T-helper 2 cell treated with Interferon-gamma antibody and Interleukin-4, amounts not matched to agents 5 μg/mL and 100 μg/mL, for 36 hours (primary cell): ENCODE data around the gene SPATA20.

ENCODE experiments used
- DNase-seq: peaks from one replicate; pipeline ENCODE4 v3.0.0; 2021; ENCODE audit warnings: low spot score
- H3K27ac Mint-ChIP-seq: one replicate; pipeline ENCODE4 v1.8.0; 2021; ENCODE audit warnings: mild to moderate bottlenecking, mixed read lengths
- H3K27me3 Mint-ChIP-seq: one replicate; pipeline ENCODE4 v1.8.0; 2021; ENCODE audit warnings: low read depth, mixed read lengths
- H3K36me3 Mint-ChIP-seq: one replicate; pipeline ENCODE4 v1.8.0; 2021; ENCODE audit warnings: low read depth, mixed read lengths
- H3K4me1 Mint-ChIP-seq: one replicate; pipeline ENCODE4 v1.8.0; 2021; ENCODE audit warnings: low read depth, mixed read lengths
- H3K4me3 Mint-ChIP-seq: one replicate; pipeline ENCODE4 v1.8.0; 2022; ENCODE audit warnings: mild to moderate bottlenecking, moderate library complexity, mixed read lengths
- H3K9me3 Mint-ChIP-seq: one replicate; pipeline ENCODE4 v1.8.0; 2021; ENCODE audit warnings: mixed read lengths

SPATA20 gene

GRCh38 chr17:50551433-50551815 is 4.5 kb downstream of the SPATA20 start:
- peaks cover 4% of the 10 kb centered on the region for H3K4me1 Mint-ChIP-seq
- no peaks in the 10 kb centered on the region for H3K36me3 Mint-ChIP-seq
- H3K27ac Mint-ChIP-seq, result no peak overlapping the region
- peaks cover 4% of the 10 kb centered on the region for H3K27me3 Mint-ChIP-seq
- H3K9me3 Mint-ChIP-seq, result no peaks in the 10 kb centered on the region
- H3K4me3 Mint-ChIP-seq, result no peak overlapping the region
- no peak for DNase-seq

- no peak overlapping the region for H3K4me3 Mint-ChIP-seq
- H3K9me3 Mint-ChIP-seq, result no peaks in the 10 kb centered on the region
- H3K27me3 Mint-ChIP-seq, result peaks cover under 1% of the 10 kb centered on the region
- no peak for DNase-seq
- H3K4me1 Mint-ChIP-seq, result peaks cover 2% of the 10 kb centered on the region
- no peak overlapping the region for H3K27ac Mint-ChIP-seq
- H3K36me3 Mint-ChIP-seq, result no peaks in the 10 kb centered on the region
These were observed 4.9 kb downstream of the SPATA20 start for GRCh38 chr17:50551884-50552283.

GRCh38 chr17:50554201-50554600 is 7.2 kb downstream of the SPATA20 start:
- no peak for DNase-seq
- Mint-ChIP-seq H3K27ac (no peak overlapping the region), H3K36me3 (no peaks in the 10 kb centered on the region), H3K4me1 (no peaks in the 10 kb centered on the region), H3K27me3 (peaks cover 20% of the 10 kb centered on the region), H3K4me3 (no peak overlapping the region), H3K9me3 (no peaks in the 10 kb centered on the region)

- H3K27me3 Mint-ChIP-seq, result peaks cover 31% of the 10 kb centered on the region
- no peak overlapping the region for H3K4me3 Mint-ChIP-seq
- no peaks in the 10 kb centered on the region for H3K36me3 Mint-ChIP-seq
- H3K4me1 Mint-ChIP-seq, result peaks cover 3% of the 10 kb centered on the region
- no peak for DNase-seq
- no peak overlapping the region for H3K27ac Mint-ChIP-seq
- H3K9me3 Mint-ChIP-seq, result no peaks in the 10 kb centered on the region
These were observed 9.8 kb downstream of the SPATA20 start for GRCh38 chr17:50556803-50557202.

GRCh38 chr17:50557630-50558029 is 10.7 kb downstream of the SPATA20 start:
- Mint-ChIP-seq H3K4me1 (peaks cover 8% of the 10 kb centered on the region), H3K27me3 (peaks cover 38% of the 10 kb centered on the region), H3K4me3 (no peak overlapping the region), H3K36me3 (no peaks in the 10 kb centered on the region), H3K27ac (no peak overlapping the region), H3K9me3 (no peaks in the 10 kb centered on the region)
- no peak for DNase-seq

GRCh38 chr17:50558091-50558490 is 11.1 kb downstream of the SPATA20 start:
- H3K4me3 Mint-ChIP-seq, result no peak overlapping the region
- H3K27me3 Mint-ChIP-seq, result peaks cover 43% of the 10 kb centered on the region
- H3K9me3 Mint-ChIP-seq, result no peaks in the 10 kb centered on the region
- DNase-seq, result no peak
- no peak overlapping the region for H3K27ac Mint-ChIP-seq
- peaks cover 8% of the 10 kb centered on the region for H3K4me1 Mint-ChIP-seq
- no peaks in the 10 kb centered on the region for H3K36me3 Mint-ChIP-seq

GRCh38 chr17:50558581-50558940 is 11.6 kb downstream of the SPATA20 start:
- H3K27me3 Mint-ChIP-seq, result peaks cover 47% of the 10 kb centered on the region
- H3K27ac Mint-ChIP-seq, result no peak overlapping the region
- no peaks in the 10 kb centered on the region for H3K36me3 Mint-ChIP-seq
- peak overlapping the region; percentile 24 for H3K4me3 Mint-ChIP-seq
- no peak for DNase-seq
- H3K4me1 Mint-ChIP-seq, result peaks cover 8% of the 10 kb centered on the region
- H3K9me3 Mint-ChIP-seq, result no peaks in the 10 kb centered on the region

GRCh38 chr17:50558941-50559614 is 12.1 kb downstream of the SPATA20 start:
- Mint-ChIP-seq H3K9me3 (no peaks in the 10 kb centered on the region), H3K27ac (no peak overlapping the region), H3K4me1 (peaks cover 8% of the 10 kb centered on the region), H3K27me3 (peaks cover 53% of the 10 kb centered on the region), H3K4me3 (peak overlapping the region; percentile 24), H3K36me3 (no peaks in the 10 kb centered on the region)
- no peak for DNase-seq

- peak; percentile 26 for DNase-seq
- no peaks in the 10 kb centered on the region for H3K36me3 Mint-ChIP-seq
- H3K27ac Mint-ChIP-seq, result no peak overlapping the region
- H3K4me3 Mint-ChIP-seq, result peak overlapping the region; percentile 76
- H3K9me3 Mint-ChIP-seq, result no peaks in the 10 kb centered on the region
- H3K27me3 Mint-ChIP-seq, result peaks cover 57% of the 10 kb centered on the region
- H3K4me1 Mint-ChIP-seq, result peaks cover 8% of the 10 kb centered on the region
These were observed 12.8 kb downstream of the SPATA20 start for GRCh38 chr17:50559674-50560184.

- H3K4me3 Mint-ChIP-seq, result peak within 1 kb of the TSS; percentile 76
- no peaks in the 10 kb centered on the region for H3K9me3 Mint-ChIP-seq
- no peak within 1 kb of the TSS for H3K27ac Mint-ChIP-seq
- H3K36me3 Mint-ChIP-seq, result no peaks in the 10 kb centered on the region
- peak; percentile 89 for DNase-seq
- peaks cover 8% of the 10 kb centered on the region for H3K4me1 Mint-ChIP-seq
- H3K27me3 Mint-ChIP-seq, result peaks cover 62% of the 10 kb centered on the region
These were observed 13.3 kb downstream of the SPATA20 start, which contains the start of gene CACNA1G for GRCh38 chr17:50560185-50560824. Gene CACNA1G (plus strand): TSS chr17:50560715. CDS start chr17:50561460, 745 bp downstream.

GRCh38 chr17:50560931-50561745 is 14.2 kb downstream of the SPATA20 start:
- Mint-ChIP-seq H3K4me3 (no peak overlapping the region), H3K27ac (no peak overlapping the region), H3K9me3 (no peaks in the 10 kb centered on the region), H3K27me3 (peaks cover 70% of the 10 kb centered on the region), H3K4me1 (peaks cover 9% of the 10 kb centered on the region), H3K36me3 (no peaks in the 10 kb centered on the region)
- no peak for DNase-seq

GRCh38 chr17:50561746-50562141 is 14.8 kb downstream of the SPATA20 start:
- peaks cover 77% of the 10 kb centered on the region for H3K27me3 Mint-ChIP-seq
- DNase-seq, result no peak
- H3K9me3 Mint-ChIP-seq, result no peaks in the 10 kb centered on the region
- H3K27ac Mint-ChIP-seq, result no peak overlapping the region
- peaks cover 9% of the 10 kb centered on the region for H3K4me1 Mint-ChIP-seq
- no peaks in the 10 kb centered on the region for H3K36me3 Mint-ChIP-seq
- no peak overlapping the region for H3K4me3 Mint-ChIP-seq

GRCh38 chr17:50562242-50563091 is 15.5 kb downstream of the SPATA20 start:
- Mint-ChIP-seq H3K36me3 (no peaks in the 10 kb centered on the region), H3K4me1 (peaks cover 9% of the 10 kb centered on the region), H3K4me3 (peak overlapping the region; percentile 24), H3K9me3 (no peaks in the 10 kb centered on the region), H3K27ac (no peak overlapping the region), H3K27me3 (peaks cover 79% of the 10 kb centered on the region)
- no peak for DNase-seq
